Activated T-helper 9 cell treated with anti-CD3 and anti-CD28 coated beads, Interleukin-2, amount 50 U/mL, for 16 hours (primary cell): Measurements from ENCODE around the gene TBC1D4.

Experiments
- DNase-seq: peaks from one replicate; pipeline ENCODE4 v3.0.0-alpha.2; 2020; ENCODE audit warnings: low read depth

The TBC1D4 gene

GRCh38 chr13:75417012-75417384 lies 65.0 kb downstream of the TBC1D4 start:
- no peak for DNase-seq

DNA sequence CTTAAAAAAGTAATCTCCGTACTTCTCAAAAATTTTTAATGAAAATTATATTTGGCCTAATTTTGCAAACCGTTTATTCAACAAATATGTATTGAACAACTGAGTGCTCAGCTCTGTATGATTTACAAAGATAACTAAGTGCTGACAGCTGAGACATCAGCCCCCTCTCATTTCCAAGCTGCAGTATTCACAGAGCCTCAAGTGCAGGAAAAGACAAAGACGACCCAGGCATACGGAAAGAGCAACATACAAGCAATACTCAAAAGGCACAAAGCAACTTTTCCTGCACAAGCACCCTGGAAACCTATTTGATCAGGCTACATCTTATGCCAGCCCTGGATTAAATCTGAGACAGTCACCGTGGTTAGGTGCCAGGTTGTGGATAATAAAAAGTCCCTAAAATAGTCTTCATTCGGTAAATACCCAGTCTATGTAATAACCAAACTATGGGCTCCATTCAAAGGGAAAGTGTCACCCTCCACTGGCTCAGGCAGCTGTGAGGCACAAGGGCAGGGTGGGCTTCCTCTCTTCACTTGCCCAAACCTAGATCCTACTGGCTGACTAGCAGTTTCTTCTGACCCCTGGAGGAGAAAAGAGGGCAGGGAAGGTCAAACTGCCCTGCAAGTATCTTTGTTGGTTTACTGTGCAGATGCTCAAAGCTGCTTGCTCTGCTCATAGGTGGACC lies 65.5 kb downstream of the TBC1D4 start:
- no peak for DNase-seq

DNA sequence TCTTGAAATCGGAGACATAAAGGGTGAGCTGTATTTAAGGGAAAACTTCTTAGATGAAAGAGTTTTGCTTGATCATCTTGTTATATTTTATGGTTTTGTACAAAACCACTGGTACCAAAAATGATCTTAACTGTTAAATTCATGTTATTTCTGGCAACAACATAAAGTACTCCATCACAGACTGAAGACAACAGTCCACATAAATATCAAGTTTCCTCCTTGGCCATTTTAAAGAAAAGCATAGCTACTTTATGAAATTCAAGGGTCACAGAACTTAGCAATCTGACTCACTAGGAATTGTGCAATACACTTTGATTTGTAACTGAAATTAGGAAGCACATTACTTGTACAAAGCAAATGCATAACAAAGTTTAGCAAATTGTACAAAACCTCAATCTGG lies 66.3 kb downstream of the TBC1D4 start:
- no peak for DNase-seq

GRCh38 chr13:75415171-75415570 lies 66.8 kb downstream of the TBC1D4 start:
- no peak for DNase-seq

GRCh38 chr13:75414036-75414827 lies 67.7 kb downstream of the TBC1D4 start:
- no peak for DNase-seq

DNA sequence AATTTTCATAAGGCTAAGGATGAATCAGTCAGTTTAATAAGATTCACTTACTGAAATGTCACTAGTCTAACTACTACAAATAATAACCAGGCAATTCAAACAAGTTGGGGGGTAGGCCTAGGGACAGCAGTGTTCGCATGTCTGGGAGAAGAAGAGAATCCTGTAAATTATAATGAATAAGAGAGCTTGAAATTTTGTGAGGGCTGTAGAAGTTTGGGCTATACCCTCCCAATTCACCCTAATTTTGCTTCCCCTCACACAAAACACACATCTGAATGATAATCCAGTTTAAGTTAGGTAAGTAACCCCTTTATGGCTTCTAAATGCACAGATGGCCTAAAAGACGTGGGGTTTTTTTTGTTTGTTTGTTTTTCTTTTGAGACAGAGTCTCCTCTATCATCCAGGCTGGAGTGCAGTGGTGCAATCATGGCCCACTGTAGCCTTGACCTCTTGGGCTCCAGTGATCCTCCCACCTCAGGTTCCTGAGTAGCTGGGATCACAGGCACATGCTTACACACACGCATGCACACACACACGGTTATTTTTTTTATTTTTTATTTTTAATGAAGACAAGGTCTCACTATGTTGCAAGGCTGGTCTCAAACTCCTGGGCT lies 69.9 kb downstream of the TBC1D4 start:
- DNase-seq: no peak

- no peak for DNase-seq
Measured at GRCh38 chr13:75410207-75410606, 71.8 kb downstream of the TBC1D4 start.

DNA sequence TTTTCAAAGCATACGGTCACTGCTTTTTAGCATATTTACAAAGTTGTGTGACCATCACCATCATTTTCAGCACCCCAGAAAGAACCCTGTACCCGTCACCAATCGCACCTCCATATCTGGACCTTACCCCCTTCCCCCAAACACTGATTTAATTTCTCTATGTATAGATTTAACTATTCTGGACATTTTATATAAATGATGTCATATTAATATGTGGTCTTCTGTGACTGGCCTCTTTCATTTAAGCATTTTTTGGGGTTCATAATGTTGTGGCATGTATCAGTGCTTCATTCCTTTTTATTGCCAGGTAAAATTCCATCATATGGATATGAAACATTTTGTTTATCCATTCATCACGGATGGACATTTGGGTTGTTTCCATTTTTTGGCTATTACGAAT lies 74.0 kb downstream of the TBC1D4 start:
- no peak for DNase-seq

GRCh38 chr13:75407473-75407872 lies 74.5 kb downstream of the TBC1D4 start:
- no peak for DNase-seq

- DNase-seq: no peak
Measured at GRCh38 chr13:75405976-75406703, 75.8 kb downstream of the TBC1D4 start.

DNA sequence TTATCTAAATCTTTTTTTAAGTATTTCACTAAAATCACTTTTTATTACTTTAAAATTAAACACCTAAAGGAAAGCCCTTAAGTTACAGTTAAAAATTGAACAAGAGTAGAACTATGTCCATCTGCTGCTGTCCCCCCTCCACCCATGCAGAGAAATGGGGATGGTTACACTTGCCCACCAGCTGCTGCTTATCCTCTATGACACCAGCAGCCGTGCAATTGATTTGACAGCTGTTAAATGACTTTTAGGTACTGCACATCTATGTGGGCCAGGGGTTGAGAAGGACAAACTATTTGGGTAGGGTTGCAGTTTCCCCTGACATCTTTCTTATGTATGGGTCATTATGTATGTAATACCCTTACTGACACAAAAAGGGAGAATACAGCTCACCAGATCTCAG lies 77.2 kb downstream of the TBC1D4 start:
- no peak for DNase-seq

DNA sequence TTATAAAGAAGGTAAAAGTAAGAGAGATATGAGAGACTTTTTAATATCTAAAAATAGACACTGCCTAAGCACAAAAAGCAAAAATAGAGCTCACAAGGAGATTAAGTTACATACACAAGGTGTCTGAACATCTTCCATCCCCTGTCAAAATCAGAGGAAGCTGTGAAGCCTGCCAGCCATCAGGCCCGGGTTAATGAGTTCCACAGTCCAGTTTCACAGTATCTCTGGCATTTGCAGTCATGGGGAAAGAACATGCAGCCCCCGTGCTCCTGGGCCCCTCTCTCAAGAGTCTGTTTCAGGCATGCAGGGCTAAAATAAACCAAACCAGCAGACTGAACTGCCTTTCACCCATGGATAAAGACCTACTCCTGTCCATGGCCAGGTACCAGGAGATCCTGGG lies 79.2 kb downstream of the TBC1D4 start:
- DNase-seq: no peak

DNA sequence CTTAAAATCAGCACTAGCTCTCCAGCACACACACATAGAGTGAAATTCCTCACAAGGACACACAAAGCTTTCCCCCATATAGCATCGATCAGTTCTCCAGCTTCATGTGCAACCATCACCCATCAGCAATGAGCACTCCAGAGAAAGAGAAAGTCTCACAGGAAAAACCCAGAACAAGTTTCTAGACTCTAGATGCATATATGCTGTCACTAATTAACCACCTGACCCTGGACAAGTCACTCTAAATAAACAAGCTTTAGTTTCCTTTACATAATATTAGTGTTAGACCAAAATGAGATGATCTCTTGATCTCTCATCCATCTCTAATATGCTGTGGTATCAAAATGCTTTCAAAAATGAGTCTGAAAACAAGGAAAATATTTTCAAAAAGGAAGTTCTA lies 81.2 kb downstream of the TBC1D4 start:
- DNase-seq: no peak

GRCh38 chr13:75399879-75400217 lies 82.1 kb downstream of the TBC1D4 start:
- no peak for DNase-seq

DNA sequence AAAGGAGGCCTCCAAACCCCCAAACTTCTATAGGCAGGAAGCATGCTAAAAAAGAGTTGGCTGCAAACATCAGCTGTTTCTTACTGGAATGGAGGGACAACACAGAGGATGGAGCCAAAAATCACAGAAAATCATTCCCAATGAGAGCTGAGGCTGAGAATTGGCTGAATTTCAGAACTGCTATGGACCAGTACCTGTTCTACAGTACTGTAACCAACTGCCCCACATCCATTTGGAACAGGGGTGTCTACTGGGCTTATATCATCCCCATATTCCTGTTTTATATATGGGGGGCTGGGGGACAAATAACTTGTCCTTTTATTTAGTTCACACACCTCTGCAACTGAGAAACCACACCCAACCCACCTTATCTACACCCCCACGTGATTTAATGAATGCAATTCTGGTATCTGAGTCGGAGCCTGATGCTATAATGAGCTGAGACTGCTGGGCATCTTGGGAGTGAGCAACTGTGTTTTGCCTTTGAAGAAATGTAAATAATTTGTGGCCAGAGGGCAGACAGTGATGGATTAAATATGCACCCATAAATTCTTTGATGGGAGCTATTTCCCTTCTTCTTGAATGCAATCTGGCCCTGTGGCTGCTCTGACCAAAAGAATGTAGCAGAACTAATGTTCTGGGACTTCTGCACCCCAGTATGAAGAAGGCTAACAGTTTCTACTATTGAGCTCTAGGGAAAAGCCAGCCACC lies 82.6 kb downstream of the TBC1D4 start:
- DNase-seq: no peak

DNA sequence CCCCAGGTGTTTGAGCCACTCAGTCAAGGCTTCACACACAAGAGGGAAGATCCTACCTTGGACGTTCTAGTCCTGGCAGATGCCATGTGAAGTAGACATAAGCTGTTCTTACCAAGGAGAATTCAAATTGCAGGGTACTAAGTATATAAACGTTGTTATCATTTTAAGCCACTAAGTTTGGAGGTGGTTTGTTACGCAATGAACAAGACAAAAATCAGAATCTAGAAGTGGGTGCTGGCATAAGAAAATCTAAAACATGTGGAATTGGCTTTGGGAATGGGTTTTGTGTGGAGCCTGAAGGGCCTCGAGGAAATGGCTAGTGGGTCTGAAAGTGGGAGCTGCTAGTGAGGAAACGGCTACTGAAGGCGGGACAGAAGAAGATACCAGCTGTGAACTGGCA lies 83.9 kb downstream of the TBC1D4 start:
- no peak for DNase-seq

DNA sequence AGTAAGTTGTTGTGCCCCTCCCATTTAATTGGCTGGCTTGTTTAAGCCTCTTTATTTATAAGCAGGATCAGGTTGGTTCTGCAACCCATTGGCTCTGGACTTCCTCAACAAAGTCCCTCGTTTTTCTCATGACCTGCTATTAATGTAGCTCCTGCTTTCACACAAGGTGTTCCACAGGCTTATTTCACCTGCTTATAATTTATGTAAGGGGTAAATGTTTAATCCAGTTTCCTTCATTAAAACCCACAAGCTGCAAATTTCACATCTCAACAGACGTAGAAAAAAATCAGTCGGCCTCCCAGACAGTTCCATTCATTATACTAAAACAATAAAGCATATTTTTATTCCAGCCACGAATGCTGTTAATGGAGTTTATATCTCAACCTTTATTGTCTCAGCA lies 86.1 kb downstream of the TBC1D4 start:
- DNase-seq: no peak

GRCh38 chr13:75395066-75395465 lies 86.9 kb downstream of the TBC1D4 start:
- DNase-seq: no peak

GRCh38 chr13:75393839-75394520 lies 88.0 kb downstream of the TBC1D4 start:
- no peak for DNase-seq

DNA sequence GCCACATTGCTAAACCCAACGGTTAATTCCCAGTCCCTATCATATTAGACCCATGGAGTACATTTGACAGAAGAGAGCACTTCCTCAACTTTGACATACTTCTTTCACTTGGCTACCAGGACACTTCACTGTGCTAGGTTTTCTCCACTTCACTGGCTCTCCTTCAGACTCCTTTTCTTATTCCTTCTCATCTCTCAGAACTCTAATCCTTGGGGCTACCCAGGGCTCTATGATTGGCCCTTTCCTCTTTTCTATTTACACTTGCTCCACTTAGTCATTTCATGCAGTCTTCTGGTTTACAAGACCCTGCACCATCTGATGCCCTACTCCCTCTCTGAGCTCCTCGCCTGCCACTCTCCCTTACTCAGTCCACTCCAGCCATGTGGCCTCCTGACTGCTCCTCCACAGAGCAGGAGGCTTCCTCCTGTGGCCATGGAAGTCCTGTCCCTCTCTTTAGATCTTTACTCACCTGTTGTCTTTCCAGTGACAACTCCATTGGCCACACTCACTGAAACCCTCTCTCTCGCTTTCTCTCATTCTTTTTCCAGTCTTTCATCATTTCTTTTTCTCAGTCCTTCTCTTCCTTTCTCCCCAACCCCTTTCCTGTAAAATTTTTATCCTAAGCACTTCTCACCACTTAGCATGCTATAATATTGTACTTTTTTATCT lies 90.4 kb downstream of the TBC1D4 start:
- no peak for DNase-seq

DNA sequence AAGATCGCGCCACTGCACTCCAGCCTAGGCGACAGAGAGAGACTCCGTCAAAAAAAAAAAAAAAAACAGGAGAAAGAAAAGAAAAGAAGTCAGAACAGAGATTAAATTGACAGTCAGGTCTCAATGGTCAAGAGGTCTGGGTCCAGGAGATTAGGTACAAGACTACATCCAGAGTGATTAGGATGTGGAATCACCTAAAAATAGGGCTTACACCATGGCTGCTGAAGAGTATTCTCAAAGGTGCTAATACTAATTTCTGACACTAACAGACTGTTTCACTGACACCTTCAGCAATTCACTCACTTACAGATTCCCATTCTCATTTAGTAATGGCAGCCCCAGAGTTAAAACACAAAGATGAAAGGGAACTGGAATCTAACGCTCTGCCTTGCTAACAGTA lies 91.7 kb downstream of the TBC1D4 start:
- no peak for DNase-seq
